ENCODE measurements around the gene PLEKHG4B.
"Not testable (repeated sequence)": the region's sequence is repeated elsewhere in the genome, so short reads cannot be mapped to it uniquely, and the experiment has no call there.

PLEKHG4B gene

GRCh38 chr5:191949-192690 lies 100.2 kb downstream of the PLEKHG4B start:
- H3K27me3 ChIP-seq (ENCODE audit: control insufficient read depth, insufficient read depth, low read length), result peaks cover 31% of the 10 kb centered on the region
- peaks cover 8% of the 10 kb centered on the region for H3K4me1 ChIP-seq (ENCODE audit: control insufficient read depth, insufficient read depth, low read length)
- H3K4me3 ChIP-seq (ENCODE audit: low read length), result no peak overlapping the region
- H3K36me3 ChIP-seq (ENCODE audit: control insufficient read depth, insufficient read depth, low read length), result no peaks in the 10 kb centered on the region
- H3K9me3 ChIP-seq (ENCODE audit: control insufficient read depth, low read length), result no peaks in the 10 kb centered on the region
- no peak overlapping the region for H3K9ac ChIP-seq (ENCODE audit: low read length)

GRCh38 chr5:192691-192969 lies 100.7 kb downstream of the PLEKHG4B start:
- H3K9me3 ChIP-seq (ENCODE audit: control insufficient read depth, low read length), result no peaks in the 10 kb centered on the region
- peaks cover 29% of the 10 kb centered on the region for H3K27me3 ChIP-seq (ENCODE audit: control insufficient read depth, insufficient read depth, low read length)
- peaks cover 8% of the 10 kb centered on the region for H3K4me1 ChIP-seq (ENCODE audit: control insufficient read depth, insufficient read depth, low read length)
- no peaks in the 10 kb centered on the region for H3K36me3 ChIP-seq (ENCODE audit: control insufficient read depth, insufficient read depth, low read length)
- no peak overlapping the region for H3K4me3 ChIP-seq (ENCODE audit: low read length)
- H3K9ac ChIP-seq (ENCODE audit: low read length), result no peak overlapping the region

- peaks cover 29% of the 10 kb centered on the region for H3K27me3 ChIP-seq (ENCODE audit: control insufficient read depth, insufficient read depth, low read length)
- peaks cover 8% of the 10 kb centered on the region for H3K4me1 ChIP-seq (ENCODE audit: control insufficient read depth, insufficient read depth, low read length)
- H3K9me3 ChIP-seq (ENCODE audit: control insufficient read depth, low read length), result no peaks in the 10 kb centered on the region
- no peak overlapping the region for H3K9ac ChIP-seq (ENCODE audit: low read length)
- H3K4me3 ChIP-seq (ENCODE audit: low read length), result no peak overlapping the region
- no peaks in the 10 kb centered on the region for H3K36me3 ChIP-seq (ENCODE audit: control insufficient read depth, insufficient read depth, low read length)
These were observed 101.2 kb downstream of the PLEKHG4B start for GRCh38 chr5:192970-193831.

DNA sequence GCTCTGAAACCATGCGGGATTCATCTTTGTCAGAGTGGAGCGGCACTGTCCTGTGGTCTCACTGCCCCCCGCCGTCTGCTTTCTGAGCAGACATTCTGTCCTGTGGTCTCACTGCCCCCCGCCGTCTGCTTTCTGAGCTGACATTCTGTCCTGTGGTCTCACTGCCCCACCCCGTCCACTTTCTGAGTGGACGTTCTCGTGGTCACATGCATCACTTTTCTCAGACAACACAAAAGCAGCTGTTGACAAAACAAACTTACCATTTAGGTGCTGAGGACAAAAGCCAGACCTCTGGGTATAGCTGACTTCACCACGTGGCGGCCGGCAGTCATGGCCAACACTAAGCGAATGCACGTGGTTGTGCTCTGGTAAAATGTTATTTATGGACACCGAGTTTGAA lies 102.1 kb downstream of the PLEKHG4B start:
- Histone ChIP-seq H3K4me3 (ENCODE audit: low read length) (no peak overlapping the region), H3K4me1 (ENCODE audit: control insufficient read depth, insufficient read depth, low read length) (peaks cover 8% of the 10 kb centered on the region)

DNA sequence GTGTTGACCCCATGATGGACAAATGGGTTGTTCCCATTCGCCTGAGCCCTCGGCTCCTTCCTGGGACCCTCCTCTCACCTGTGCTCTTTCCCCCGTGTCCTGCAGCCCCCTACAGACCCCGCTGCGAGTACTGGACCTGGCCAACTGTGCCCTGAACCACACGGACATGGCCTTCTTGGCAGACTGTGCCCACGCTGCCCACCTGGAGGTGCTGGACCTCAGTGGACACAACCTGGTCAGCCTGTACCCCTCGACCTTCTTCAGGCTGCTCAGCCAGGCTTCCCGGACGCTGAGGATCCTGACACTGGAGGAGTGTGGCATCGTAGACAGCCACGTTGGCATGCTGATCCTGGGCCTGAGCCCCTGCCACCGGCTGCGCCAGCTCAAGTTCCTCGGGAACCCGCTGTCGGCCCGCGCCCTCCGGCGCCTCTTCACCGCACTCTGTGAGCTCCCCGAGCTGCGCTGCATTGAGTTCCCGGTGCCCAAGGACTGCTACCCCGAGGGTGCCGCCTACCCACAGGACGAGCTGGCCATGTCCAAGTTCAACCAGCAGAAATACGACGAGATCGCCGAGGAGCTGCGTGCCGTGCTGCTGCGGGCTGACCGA lies 102.7 kb downstream of the PLEKHG4B start:
- no peaks in the 10 kb centered on the region for H3K9me3 ChIP-seq (ENCODE audit: control insufficient read depth, low read length)
- no peak overlapping the region for H3K4me3 ChIP-seq (ENCODE audit: low read length)
- H3K4me1 ChIP-seq (ENCODE audit: control insufficient read depth, insufficient read depth, low read length), result peaks cover 8% of the 10 kb centered on the region
- no peaks in the 10 kb centered on the region for H3K36me3 ChIP-seq (ENCODE audit: control insufficient read depth, insufficient read depth, low read length)
- H3K27me3 ChIP-seq (ENCODE audit: control insufficient read depth, insufficient read depth, low read length), result peaks cover 29% of the 10 kb centered on the region
- no peak overlapping the region for H3K9ac ChIP-seq (ENCODE audit: low read length)

More for the DNA sequence above, 102.1 kb downstream of the PLEKHG4B start:
- Histone ChIP-seq H3K27me3 (ENCODE audit: control insufficient read depth, insufficient read depth, low read length) (peaks cover 29% of the 10 kb centered on the region), H3K9me3 (ENCODE audit: control insufficient read depth, low read length) (no peaks in the 10 kb centered on the region), H3K36me3 (ENCODE audit: control insufficient read depth, insufficient read depth, low read length) (no peaks in the 10 kb centered on the region), H3K9ac (ENCODE audit: low read length) (no peak overlapping the region)

DNA sequence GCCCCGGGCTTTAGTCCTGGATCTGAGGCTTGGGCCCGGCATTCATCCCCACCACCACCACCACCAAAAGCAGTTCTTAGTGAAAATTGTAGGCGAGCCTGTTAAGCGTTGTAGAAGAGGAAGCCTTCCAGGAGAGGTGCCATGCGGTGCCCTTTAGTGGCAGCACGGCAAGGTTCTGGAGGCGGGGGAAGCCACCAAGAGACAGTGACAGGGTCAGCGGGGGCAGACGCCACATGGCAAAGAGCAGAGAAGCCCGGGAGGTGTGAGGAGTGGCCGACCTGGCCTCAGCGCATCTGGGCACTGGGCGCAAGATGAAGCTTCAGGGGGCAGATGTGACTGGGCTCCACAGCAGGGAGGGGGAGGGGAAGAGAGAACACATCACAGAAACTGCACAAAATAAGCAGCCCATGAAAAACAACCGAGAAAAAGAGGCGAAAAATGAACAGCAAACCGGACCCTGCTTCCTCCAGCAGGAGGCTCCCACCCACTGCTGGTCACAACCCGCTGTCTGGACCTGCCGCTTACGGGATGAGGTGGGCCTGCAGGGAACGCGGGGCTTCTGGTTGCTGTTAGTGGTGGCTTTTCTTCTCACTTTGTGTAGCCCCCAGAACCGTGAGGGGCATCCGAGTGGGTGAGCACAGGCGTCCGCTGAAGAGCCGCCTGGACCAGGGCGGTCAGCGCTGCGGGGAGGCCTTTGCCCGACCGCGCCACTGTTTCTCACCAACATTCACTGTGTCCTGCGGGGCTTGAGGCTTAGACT lies 103.6 kb downstream of the PLEKHG4B start:
- H3K36me3 ChIP-seq (ENCODE audit: control insufficient read depth, insufficient read depth, low read length), result no peaks in the 10 kb centered on the region
- no peak overlapping the region for H3K9ac ChIP-seq (ENCODE audit: low read length)
- no peak overlapping the region for H3K4me3 ChIP-seq (ENCODE audit: low read length)
- no peaks in the 10 kb centered on the region for H3K9me3 ChIP-seq (ENCODE audit: control insufficient read depth, low read length)
- peaks cover 8% of the 10 kb centered on the region for H3K4me1 ChIP-seq (ENCODE audit: control insufficient read depth, insufficient read depth, low read length)
- peaks cover 21% of the 10 kb centered on the region for H3K27me3 ChIP-seq (ENCODE audit: control insufficient read depth, insufficient read depth, low read length)

DNA sequence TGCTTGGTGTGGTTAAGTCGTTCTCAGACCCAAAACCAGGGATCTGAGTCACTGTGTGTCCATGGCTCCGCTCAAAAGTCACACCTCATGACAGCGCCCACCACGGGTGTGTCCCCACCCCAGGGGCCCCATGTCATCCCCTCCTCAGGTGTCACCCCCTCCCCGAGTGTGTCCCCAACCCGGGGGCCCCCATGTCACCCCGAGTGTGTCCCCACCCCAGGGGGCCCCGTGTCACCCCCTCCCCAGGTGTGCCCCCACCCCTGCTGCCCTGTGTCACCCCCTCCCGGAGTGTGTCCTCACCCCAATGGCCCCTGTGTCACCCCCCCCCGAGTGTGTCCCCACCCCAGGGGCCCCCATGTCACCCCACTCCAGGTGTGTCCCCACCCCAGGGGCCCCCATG lies 104.4 kb downstream of the PLEKHG4B start:
- H3K27me3 ChIP-seq (ENCODE audit: control insufficient read depth, insufficient read depth, low read length), result peaks cover 13% of the 10 kb centered on the region
- no peaks in the 10 kb centered on the region for H3K36me3 ChIP-seq (ENCODE audit: control insufficient read depth, insufficient read depth, low read length)
- H3K9me3 ChIP-seq (ENCODE audit: control insufficient read depth, low read length), result no peaks in the 10 kb centered on the region
- H3K4me3 ChIP-seq (ENCODE audit: low read length), result no peak overlapping the region
- H3K9ac ChIP-seq (ENCODE audit: low read length), result no peak overlapping the region
- H3K4me1 ChIP-seq (ENCODE audit: control insufficient read depth, insufficient read depth, low read length), result peaks cover 5% of the 10 kb centered on the region

DNA sequence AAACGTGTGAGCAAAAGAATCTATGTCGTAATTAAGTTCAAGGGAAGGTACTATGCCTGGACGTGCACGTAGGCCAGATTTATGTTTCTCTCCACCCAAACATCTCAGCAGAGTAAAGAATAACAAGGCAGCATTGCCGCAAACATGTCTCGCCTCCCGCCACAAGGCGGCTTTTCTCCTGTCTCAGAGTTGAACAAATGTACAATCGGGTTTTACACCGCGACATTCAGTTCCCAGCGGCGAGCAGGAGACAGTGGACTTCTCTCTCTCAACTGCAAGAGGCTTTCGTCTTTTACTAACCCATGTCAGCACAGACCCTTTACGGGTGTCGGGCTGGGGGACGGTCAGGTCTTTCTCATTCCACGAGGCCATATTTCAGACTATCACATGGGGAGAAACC lies 105.1 kb downstream of the PLEKHG4B start:
- not testable (repeated sequence) for H3K36me3 ChIP-seq (ENCODE audit: control insufficient read depth, insufficient read depth, low read length); H3K4me1 ChIP-seq (ENCODE audit: control insufficient read depth, insufficient read depth, low read length); H3K27me3 ChIP-seq (ENCODE audit: control insufficient read depth, insufficient read depth, low read length); H3K9ac ChIP-seq (ENCODE audit: low read length); H3K9me3 ChIP-seq (ENCODE audit: control insufficient read depth, low read length); H3K4me3 ChIP-seq (ENCODE audit: low read length)

- no peak overlapping the region for H3K9ac ChIP-seq (ENCODE audit: low read length)
- no peaks in the 10 kb centered on the region for H3K4me1 ChIP-seq (ENCODE audit: control insufficient read depth, insufficient read depth, low read length)
- H3K27me3 ChIP-seq (ENCODE audit: control insufficient read depth, insufficient read depth, low read length), result no peaks in the 10 kb centered on the region
- no peaks in the 10 kb centered on the region for H3K36me3 ChIP-seq (ENCODE audit: control insufficient read depth, insufficient read depth, low read length)
- H3K4me3 ChIP-seq (ENCODE audit: low read length), result no peak overlapping the region
- no peaks in the 10 kb centered on the region for H3K9me3 ChIP-seq (ENCODE audit: control insufficient read depth, low read length)
These were observed 106.0 kb downstream of the PLEKHG4B start for GRCh38 chr5:197892-198489.

- Histone ChIP-seq H3K27me3 (ENCODE audit: control insufficient read depth, insufficient read depth, low read length) (no peaks in the 10 kb centered on the region), H3K9ac (ENCODE audit: low read length) (no peak overlapping the region), H3K36me3 (ENCODE audit: control insufficient read depth, insufficient read depth, low read length) (no peaks in the 10 kb centered on the region), H3K9me3 (ENCODE audit: control insufficient read depth, low read length) (no peaks in the 10 kb centered on the region), H3K4me3 (ENCODE audit: low read length) (no peak overlapping the region), H3K4me1 (ENCODE audit: control insufficient read depth, insufficient read depth, low read length) (no peaks in the 10 kb centered on the region)
These were observed 106.7 kb downstream of the PLEKHG4B start for GRCh38 chr5:198516-199196.

- H3K9ac ChIP-seq (ENCODE audit: low read length), result no peak overlapping the region
- no peaks in the 10 kb centered on the region for H3K27me3 ChIP-seq (ENCODE audit: control insufficient read depth, insufficient read depth, low read length)
- H3K4me1 ChIP-seq (ENCODE audit: control insufficient read depth, insufficient read depth, low read length), result no peaks in the 10 kb centered on the region
- H3K36me3 ChIP-seq (ENCODE audit: control insufficient read depth, insufficient read depth, low read length), result no peaks in the 10 kb centered on the region
- H3K4me3 ChIP-seq (ENCODE audit: low read length), result no peak overlapping the region
- no peaks in the 10 kb centered on the region for H3K9me3 ChIP-seq (ENCODE audit: control insufficient read depth, low read length)
These were observed 107.4 kb downstream of the PLEKHG4B start for GRCh38 chr5:199197-199949.
